HG02623 (cell line): Measurements from ENCODE around the gene TVP23C.
A peak's percentile ranks its signal among the peaks of the same experiment; 100 is the strongest.
"Not testable (repeated sequence)": the region's sequence is repeated elsewhere in the genome, so short reads cannot be mapped to it uniquely, and the experiment has no call there.

Source experiments
- ATAC-seq: cut with Tn5 transposase; IDR thresholded peaks from one replicate; pipeline ENCODE4 v1.9.1; 2021; ENCODE audit warnings: moderate library complexity; ENCODE audit not compliant: unreplicated experiment

TVP23C gene

GRCh38 chr17:15533122-15533521 is 30.2 kb downstream of the TVP23C start:
- ATAC-seq, result not testable (repeated sequence)

- ATAC-seq, result not testable (repeated sequence)
Measured at GRCh38 chr17:15526292-15527218, 36.7 kb downstream of the TVP23C start.

- not testable (repeated sequence) for ATAC-seq
Measured at GRCh38 chr17:15524990-15525985, 38.0 kb downstream of the TVP23C start.

GRCh38 chr17:15516150-15516549 is 47.1 kb downstream of the TVP23C start:
- ATAC-seq, result no peak

- no peak for ATAC-seq
Measured at GRCh38 chr17:15514469-15514868, 48.8 kb downstream of the TVP23C start.

GRCh38 chr17:15513856-15514459 is 49.3 kb downstream of the TVP23C start:
- no peak for ATAC-seq

- ATAC-seq, result no peak
Measured at GRCh38 chr17:15513058-15513791, 50.1 kb downstream of the TVP23C start.

GRCh38 chr17:15512071-15512709 is 51.1 kb downstream of the TVP23C start:
- no peak for ATAC-seq

- no peak for ATAC-seq
Measured at GRCh38 chr17:15511142-15511541, 52.1 kb downstream of the TVP23C start.

GRCh38 chr17:15510361-15510760 is 52.9 kb downstream of the TVP23C start:
- ATAC-seq, result no peak

- no peak for ATAC-seq
Measured at GRCh38 chr17:15509095-15509494, 54.2 kb downstream of the TVP23C start.

- no peak for ATAC-seq
Measured at GRCh38 chr17:15508466-15508865, 54.8 kb downstream of the TVP23C start.

GRCh38 chr17:15507896-15508295 is 55.4 kb downstream of the TVP23C start:
- ATAC-seq, result no peak

- ATAC-seq, result no peak
Measured at GRCh38 chr17:15507001-15507400, 56.3 kb downstream of the TVP23C start.

- not testable (repeated sequence) for ATAC-seq
Measured at GRCh38 chr17:15505708-15506107, 57.6 kb downstream of the TVP23C start.

- no peak for ATAC-seq
Measured at GRCh38 chr17:15503731-15504130, 59.6 kb downstream of the TVP23C start.

- ATAC-seq, result peak; percentile 71
Measured at GRCh38 chr17:15502369-15503112, 60.7 kb downstream of the TVP23C start.

- no peak for ATAC-seq
Measured at GRCh38 chr17:15501793-15502192, 61.5 kb downstream of the TVP23C start.

- no peak for ATAC-seq
Measured at GRCh38 chr17:15501282-15501681, 62.0 kb downstream of the TVP23C start.
